ENCODE data around the gene GLIPR1L2.

GLIPR1L2 gene

GRCh38 chr12:75389706-75390105 is 1.2 kb upstream of the GLIPR1L2 start:
- Histone ChIP-seq H3K4me3 (ENCODE audit: insufficient read depth, low read length, poor library complexity, severe bottlenecking) (no peak overlapping the region), H3K79me2 (ENCODE audit: insufficient read depth, low read length) (no peaks in the 10 kb centered on the region)

GRCh38 chr12:75390156-75390898 is 562 bp upstream of the GLIPR1L2 start:
- Histone ChIP-seq H3K27ac (ENCODE audit: low read depth, low read length) (no peak overlapping the region), H3F3A (ENCODE audit: insufficient read depth) (peaks cover 10% of the 10 kb centered on the region; the same call in 1 of the 2 replicates), H3K36me3 (ENCODE audit: low read length) (no peaks in the 10 kb centered on the region), H3K4me2 (ENCODE audit: low read depth, low read length, poor library complexity, severe bottlenecking) (peak overlapping the region; percentile 88), H3K9me2 (replicated peaks; ENCODE audit: insufficient read depth, low read length) (no peaks in the 10 kb centered on the region), H3K4me3 (ENCODE audit: insufficient read depth, low read length, poor library complexity, severe bottlenecking) (peak overlapping the region; percentile 57), H2AFZ (ENCODE audit: low read depth, low read length, severe bottlenecking) (peak overlapping the region; percentile 96), H3K27me3 (ENCODE audit: low read length) (no peaks in the 10 kb centered on the region), H3K9me3 (ENCODE audit: insufficient read depth, low read length) (no peaks in the 10 kb centered on the region), H4K20me1 (ENCODE audit: low read depth, low read length) (no peaks in the 10 kb centered on the region), H3K9ac (ENCODE audit: low read length) (peak overlapping the region; percentile 27), H3K79me2 (ENCODE audit: insufficient read depth, low read length) (no peaks in the 10 kb centered on the region)
- TF ChIP-seq CTCF (IDR thresholded peaks at IDR 0.05; ENCODE audit: insufficient read depth, low read length, poor library complexity, severe bottlenecking) (no peak), EZH2phosphoT487 (conservative IDR thresholded peaks at IDR 0.05; ENCODE audit: low read length) (no peak)

More at GRCh38 chr12:75389706-75390105, 1.2 kb upstream of the GLIPR1L2 start:
- Histone ChIP-seq H3K9ac (ENCODE audit: low read length) (no peak overlapping the region), H4K20me1 (ENCODE audit: low read depth, low read length) (no peaks in the 10 kb centered on the region), H3K9me3 (ENCODE audit: insufficient read depth, low read length) (no peaks in the 10 kb centered on the region), H3F3A (ENCODE audit: insufficient read depth) (peaks cover 10% of the 10 kb centered on the region; the same call in 1 of the 2 replicates), H3K27ac (ENCODE audit: low read depth, low read length) (no peak overlapping the region), H3K9me2 (replicated peaks; ENCODE audit: insufficient read depth, low read length) (no peaks in the 10 kb centered on the region), H3K4me2 (ENCODE audit: low read depth, low read length, poor library complexity, severe bottlenecking) (peak overlapping the region; percentile 88), H2AFZ (ENCODE audit: low read depth, low read length, severe bottlenecking) (no peak overlapping the region), H3K36me3 (ENCODE audit: low read length) (no peaks in the 10 kb centered on the region), H3K27me3 (ENCODE audit: low read length) (no peaks in the 10 kb centered on the region)
- TF ChIP-seq CTCF (IDR thresholded peaks at IDR 0.05; ENCODE audit: insufficient read depth, low read length, poor library complexity, severe bottlenecking) (no peak), EZH2phosphoT487 (conservative IDR thresholded peaks at IDR 0.05; ENCODE audit: low read length) (no peak)

GRCh38 chr12:75404231-75404630 is 13.3 kb downstream of the GLIPR1L2 start:
- no peak overlapping the region for H3K4me2 ChIP-seq (ENCODE audit: low read depth, low read length, poor library complexity, severe bottlenecking)
- no peaks in the 10 kb centered on the region for H3F3A ChIP-seq (ENCODE audit: insufficient read depth)

More at GRCh38 chr12:75404231-75404630, 13.3 kb downstream of the GLIPR1L2 start:
- Histone ChIP-seq H3K36me3 (ENCODE audit: low read length) (no peaks in the 10 kb centered on the region), H3K4me3 (ENCODE audit: insufficient read depth, low read length, poor library complexity, severe bottlenecking) (no peak overlapping the region), H3K27ac (ENCODE audit: low read depth, low read length) (no peak overlapping the region), H3K79me2 (ENCODE audit: insufficient read depth, low read length) (no peaks in the 10 kb centered on the region), H2AFZ (ENCODE audit: low read depth, low read length, severe bottlenecking) (no peak overlapping the region), H4K20me1 (ENCODE audit: low read depth, low read length) (no peaks in the 10 kb centered on the region), H3K27me3 (ENCODE audit: low read length) (no peaks in the 10 kb centered on the region), H3K9me2 (replicated peaks; ENCODE audit: insufficient read depth, low read length) (no peaks in the 10 kb centered on the region), H3K9me3 (ENCODE audit: insufficient read depth, low read length) (no peaks in the 10 kb centered on the region), H3K9ac (ENCODE audit: low read length) (no peak overlapping the region)
- no peak for TF ChIP-seq CTCF (IDR thresholded peaks at IDR 0.05; ENCODE audit: insufficient read depth, low read length, poor library complexity, severe bottlenecking)
- TF ChIP-seq EZH2phosphoT487 (conservative IDR thresholded peaks at IDR 0.05; ENCODE audit: low read length) = no peak
